Uterus (tissue), 2 donors: Measurements from ENCODE around the gene ADAMTS19.

Experiments
- POLR2A ChIP-seq, 2 donors: fragments of 450-650 bp; IDR thresholded peaks; one replicate each; pipeline ENCODE4 v1.6.1; 2016; ENCODE audit warnings: antibody characterized with exemption in 2 of 2, mild to moderate bottlenecking in 1 of 2, moderate library complexity in 1 of 2
- TF ChIP-seq, protein P1 (sequence below), 4 experiments: fragments of 200-600 bp in 2 of 4; fragments of 450-650 bp in 2 of 4; sonication (generic) in 2 of 4; IDR thresholded peaks; one replicate each; pipeline ENCODE4 v1.5.1; 2016 to 2019; ENCODE audit warnings: antibody characterized with exemption in 4 of 4, mild to moderate bottlenecking in 2 of 4, moderate library complexity in 1 of 4

- TF ChIP-seq, protein P1, sequence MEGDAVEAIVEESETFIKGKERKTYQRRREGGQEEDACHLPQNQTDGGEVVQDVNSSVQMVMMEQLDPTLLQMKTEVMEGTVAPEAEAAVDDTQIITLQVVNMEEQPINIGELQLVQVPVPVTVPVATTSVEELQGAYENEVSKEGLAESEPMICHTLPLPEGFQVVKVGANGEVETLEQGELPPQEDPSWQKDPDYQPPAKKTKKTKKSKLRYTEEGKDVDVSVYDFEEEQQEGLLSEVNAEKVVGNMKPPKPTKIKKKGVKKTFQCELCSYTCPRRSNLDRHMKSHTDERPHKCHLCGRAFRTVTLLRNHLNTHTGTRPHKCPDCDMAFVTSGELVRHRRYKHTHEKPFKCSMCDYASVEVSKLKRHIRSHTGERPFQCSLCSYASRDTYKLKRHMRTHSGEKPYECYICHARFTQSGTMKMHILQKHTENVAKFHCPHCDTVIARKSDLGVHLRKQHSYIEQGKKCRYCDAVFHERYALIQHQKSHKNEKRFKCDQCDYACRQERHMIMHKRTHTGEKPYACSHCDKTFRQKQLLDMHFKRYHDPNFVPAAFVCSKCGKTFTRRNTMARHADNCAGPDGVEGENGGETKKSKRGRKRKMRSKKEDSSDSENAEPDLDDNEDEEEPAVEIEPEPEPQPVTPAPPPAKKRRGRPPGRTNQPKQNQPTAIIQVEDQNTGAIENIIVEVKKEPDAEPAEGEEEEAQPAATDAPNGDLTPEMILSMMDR (IDR thresholded peaks at IDR 0.05) = no peak
- TF ChIP-seq POLR2A (IDR thresholded peaks at IDR 0.05) = no peak
Observed at GRCh38 chr5:129724647-129725046, 264.5 kb downstream of the ADAMTS19 start.
